ENCODE data around the gene KIAA0513.

Gene KIAA0513, protein sequence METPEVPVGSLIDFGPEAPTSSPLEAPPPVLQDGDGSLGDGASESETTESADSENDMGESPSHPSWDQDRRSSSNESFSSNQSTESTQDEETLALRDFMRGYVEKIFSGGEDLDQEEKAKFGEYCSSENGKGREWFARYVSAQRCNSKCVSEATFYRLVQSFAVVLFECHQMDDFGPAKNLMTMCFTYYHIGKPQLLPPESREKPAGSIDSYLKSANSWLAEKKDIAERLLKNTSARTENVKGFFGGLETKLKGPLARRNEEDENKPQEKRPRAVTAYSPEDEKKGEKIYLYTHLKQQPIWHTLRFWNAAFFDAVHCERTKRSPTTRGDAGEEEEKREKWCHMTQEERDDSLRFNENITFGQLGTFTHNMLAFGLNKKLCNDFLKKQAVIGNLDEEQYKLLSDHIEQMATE

GRCh38 chr16:85027349-85027957 is at the start of gene KIAA0513:
Gene KIAA0513 (plus strand): TSS chr16:85027795. CDS start chr16:85067072, 39,277 bp downstream.
- peak; percentile 88 to 93 (median 92) for DNase-seq (ENCODE audit: low read depth in 4 of 4, low spot score in 1 of 4)

GRCh38 chr16:84979516-84979915 is 48.1 kb upstream of the KIAA0513 start:
- DNase-seq (ENCODE audit: low read depth in 4 of 4, low spot score in 1 of 4), result no peak

GRCh38 chr16:84982434-84982833 is 45.2 kb upstream of the KIAA0513 start:
- no peak for DNase-seq (ENCODE audit: low read depth in 4 of 4, low spot score in 1 of 4)

GRCh38 chr16:84985079-84986065 is 42.2 kb upstream of the KIAA0513 start:
- no peak for DNase-seq (ENCODE audit: low read depth in 4 of 4, low spot score in 1 of 4)

GRCh38 chr16:84986102-84986501 is 41.5 kb upstream of the KIAA0513 start:
- peak in 2 of 4 experiments; percentile 8 to 36 for DNase-seq (ENCODE audit: low read depth in 4 of 4, low spot score in 1 of 4)

- DNase-seq (ENCODE audit: low read depth in 4 of 4, low spot score in 1 of 4), result no peak
Observed at GRCh38 chr16:84986879-84987278, 40.7 kb upstream of the KIAA0513 start.

GRCh38 chr16:84988328-84989080 is 39.1 kb upstream of the KIAA0513 start:
- no peak for DNase-seq (ENCODE audit: low read depth in 4 of 4, low spot score in 1 of 4)

GRCh38 chr16:84989749-84990620 is 37.6 kb upstream of the KIAA0513 start:
- DNase-seq (ENCODE audit: low read depth in 4 of 4, low spot score in 1 of 4), result no peak

DNA sequence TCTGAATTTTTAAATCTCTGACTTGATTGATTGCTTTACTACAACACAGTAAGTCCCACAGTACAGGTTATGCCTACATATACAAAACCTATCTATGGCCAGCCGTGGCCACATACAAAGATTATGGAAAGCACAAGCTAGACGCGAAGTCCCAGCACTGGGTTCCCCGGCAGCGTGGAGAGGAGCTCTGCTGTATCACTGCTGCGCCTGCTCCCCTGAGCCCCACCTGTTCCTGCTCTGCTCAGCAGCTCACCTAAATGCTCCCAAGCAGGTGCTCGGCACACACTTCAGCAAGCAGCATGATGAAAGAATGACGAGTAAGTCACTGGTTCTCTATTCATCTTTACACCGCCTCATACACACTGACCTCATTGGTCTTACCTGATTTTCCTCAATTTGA is 36.8 kb upstream of the KIAA0513 start:
- no peak for DNase-seq (ENCODE audit: low read depth in 4 of 4, low spot score in 1 of 4)

DNA sequence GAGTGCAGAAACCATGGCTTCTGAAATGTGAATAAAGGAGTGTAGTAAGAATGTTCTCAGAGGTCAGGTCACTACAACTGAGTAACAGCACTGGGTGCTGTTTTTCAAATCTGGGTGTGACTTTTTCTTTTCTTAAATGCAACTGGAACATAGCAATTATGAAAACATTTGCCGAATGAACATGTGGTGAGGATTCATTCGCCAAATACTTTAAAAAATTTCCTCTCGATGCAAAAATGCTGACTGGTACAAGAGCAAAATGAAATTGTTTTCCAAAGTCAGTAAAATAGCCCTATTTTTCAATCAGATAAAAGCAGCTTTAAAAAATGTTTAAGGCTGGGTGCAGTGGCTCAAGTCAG is 34.9 kb upstream of the KIAA0513 start:
- DNase-seq (ENCODE audit: low read depth in 4 of 4, low spot score in 1 of 4), result no peak

DNA sequence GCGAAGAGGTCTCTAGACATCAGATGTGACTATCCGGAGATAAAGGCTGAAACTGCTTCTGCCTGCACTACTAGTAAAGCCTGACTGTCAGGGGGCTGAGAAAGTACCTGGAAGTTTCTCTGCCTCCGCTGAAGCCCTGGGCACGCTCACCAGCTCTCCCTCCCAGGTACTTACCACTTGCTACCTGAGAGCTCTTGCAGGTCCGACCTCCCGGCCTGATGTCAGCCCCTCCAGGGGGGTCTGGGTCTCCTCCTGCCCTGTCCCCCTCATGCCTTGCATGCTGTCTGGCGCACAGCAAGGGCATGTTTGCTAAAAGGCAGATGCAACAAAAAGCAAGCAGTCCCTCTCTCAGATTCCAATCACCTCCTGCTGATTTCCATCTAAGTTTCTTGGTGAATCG is 33.7 kb upstream of the KIAA0513 start:
- no peak for DNase-seq (ENCODE audit: low read depth in 4 of 4, low spot score in 1 of 4)

DNA sequence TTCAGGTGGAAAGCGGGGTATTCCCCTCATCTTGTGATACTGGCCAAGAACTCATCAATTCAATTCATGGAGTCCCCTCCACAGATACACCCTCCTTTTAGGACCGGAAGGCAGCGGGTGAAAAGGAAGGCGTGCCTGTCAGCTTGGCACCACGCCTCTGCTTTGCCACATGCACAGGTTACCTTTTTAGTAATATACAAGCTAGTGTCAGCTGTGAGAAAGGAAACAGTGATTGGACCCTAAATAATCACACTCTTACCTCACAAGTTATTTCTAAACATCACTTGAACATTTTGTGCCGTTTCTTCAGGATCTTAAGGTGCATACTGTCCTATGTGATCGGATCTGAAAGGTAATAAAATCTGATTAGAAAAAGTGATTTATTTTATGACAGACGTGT is 31.9 kb upstream of the KIAA0513 start:
- peak in 1 of 4 experiments; percentile 19 for DNase-seq (ENCODE audit: low read depth in 4 of 4, low spot score in 1 of 4)

DNA sequence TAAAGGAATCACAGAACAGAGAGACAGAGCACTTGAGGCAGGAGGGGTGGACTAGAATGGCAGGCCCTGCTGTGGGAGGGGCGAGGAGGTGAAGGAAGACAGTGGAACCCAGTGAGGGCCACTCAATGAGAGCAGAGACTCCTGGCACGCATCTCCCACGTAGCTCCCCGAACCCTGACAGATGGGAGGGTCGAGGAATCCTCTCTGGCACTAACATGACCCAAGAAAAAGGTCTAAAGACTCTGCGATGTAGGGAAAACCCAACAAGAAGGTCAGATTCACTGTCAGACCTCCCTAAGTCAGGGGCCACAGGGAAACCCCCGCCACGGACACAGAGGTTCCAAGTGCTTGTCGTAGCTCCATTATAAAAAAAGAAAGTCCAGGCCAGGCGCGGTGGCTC is 31.2 kb upstream of the KIAA0513 start:
- DNase-seq (ENCODE audit: low read depth in 4 of 4, low spot score in 1 of 4), result no peak

GRCh38 chr16:84999200-84999599 is 28.4 kb upstream of the KIAA0513 start:
- DNase-seq (ENCODE audit: low read depth in 4 of 4, low spot score in 1 of 4), result no peak

GRCh38 chr16:84999857-85000480 is 27.6 kb upstream of the KIAA0513 start:
- no peak for DNase-seq (ENCODE audit: low read depth in 4 of 4, low spot score in 1 of 4)

GRCh38 chr16:85002099-85002541 is 25.5 kb upstream of the KIAA0513 start:
- no peak for DNase-seq (ENCODE audit: low read depth in 4 of 4, low spot score in 1 of 4)

DNA sequence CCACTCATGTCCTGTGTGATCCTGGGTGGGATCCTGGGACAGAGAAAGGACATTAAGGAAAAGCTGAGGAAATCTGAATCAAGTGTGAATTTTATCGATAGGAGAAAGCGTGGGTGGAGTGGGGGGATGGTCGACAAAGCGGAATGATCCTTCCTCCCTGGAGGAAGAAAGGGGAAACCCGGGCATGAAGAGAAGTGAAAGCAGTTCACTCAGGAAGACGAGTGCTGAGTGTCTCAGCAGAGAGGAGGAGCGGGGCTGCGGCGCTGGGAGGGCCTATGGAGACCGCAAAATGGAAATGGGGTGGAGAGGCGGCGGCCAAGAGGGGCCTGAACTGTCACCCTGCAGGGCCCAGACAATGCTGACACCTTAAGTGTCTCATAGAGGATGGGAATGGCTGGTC is 25.0 kb upstream of the KIAA0513 start:
- no peak for DNase-seq (ENCODE audit: low read depth in 4 of 4, low spot score in 1 of 4)

DNA sequence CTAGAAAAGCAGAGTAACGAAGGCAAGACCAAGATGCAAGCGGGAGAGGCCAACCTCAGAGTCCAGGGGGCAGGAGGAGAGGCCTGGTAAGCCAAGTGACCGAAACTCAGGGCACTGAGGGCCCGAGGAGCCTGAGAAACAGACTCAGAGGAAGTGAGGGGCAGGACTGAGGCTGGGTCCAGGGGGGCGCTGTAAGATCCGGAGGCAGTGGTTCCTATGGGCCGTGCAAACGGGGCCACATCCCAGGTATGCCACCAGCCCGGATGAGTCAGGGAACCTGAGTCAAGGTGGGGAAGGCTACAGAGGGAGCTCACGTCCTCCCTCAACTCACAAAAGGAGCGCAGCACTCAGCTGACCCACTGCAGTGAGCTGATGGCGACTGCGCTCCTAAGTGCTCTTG is 24.5 kb upstream of the KIAA0513 start:
- DNase-seq (ENCODE audit: low read depth in 4 of 4, low spot score in 1 of 4), result no peak
